Tibial nerve (tissue), 3 donors: ENCODE measurements around the gene PTPRT.

Experiments
- POLR2A ChIP-seq, 2 donors: fragments of 450-650 bp; IDR thresholded peaks; one replicate each; pipeline ENCODE4 v1.6.1; 2017; ENCODE audit warnings: antibody characterized with exemption in 2 of 2, mild to moderate bottlenecking in 2 of 2, moderate library complexity in 2 of 2
- TF ChIP-seq, protein P1 (sequence below), 5 experiments: fragments of 200-600 bp in 3 of 5; fragments of 450-650 bp in 2 of 5; sonication (generic) in 3 of 5; IDR thresholded peaks; one replicate each; pipeline ENCODE4 v1.5.1; 2016 to 2019; ENCODE audit warnings: antibody characterized with exemption in 5 of 5, mild to moderate bottlenecking in 3 of 5, moderate library complexity in 2 of 5

GRCh38 chr20:42067596-42067995, 1122.1 kb downstream of the PTPRT start:
- TF ChIP-seq, protein P1, sequence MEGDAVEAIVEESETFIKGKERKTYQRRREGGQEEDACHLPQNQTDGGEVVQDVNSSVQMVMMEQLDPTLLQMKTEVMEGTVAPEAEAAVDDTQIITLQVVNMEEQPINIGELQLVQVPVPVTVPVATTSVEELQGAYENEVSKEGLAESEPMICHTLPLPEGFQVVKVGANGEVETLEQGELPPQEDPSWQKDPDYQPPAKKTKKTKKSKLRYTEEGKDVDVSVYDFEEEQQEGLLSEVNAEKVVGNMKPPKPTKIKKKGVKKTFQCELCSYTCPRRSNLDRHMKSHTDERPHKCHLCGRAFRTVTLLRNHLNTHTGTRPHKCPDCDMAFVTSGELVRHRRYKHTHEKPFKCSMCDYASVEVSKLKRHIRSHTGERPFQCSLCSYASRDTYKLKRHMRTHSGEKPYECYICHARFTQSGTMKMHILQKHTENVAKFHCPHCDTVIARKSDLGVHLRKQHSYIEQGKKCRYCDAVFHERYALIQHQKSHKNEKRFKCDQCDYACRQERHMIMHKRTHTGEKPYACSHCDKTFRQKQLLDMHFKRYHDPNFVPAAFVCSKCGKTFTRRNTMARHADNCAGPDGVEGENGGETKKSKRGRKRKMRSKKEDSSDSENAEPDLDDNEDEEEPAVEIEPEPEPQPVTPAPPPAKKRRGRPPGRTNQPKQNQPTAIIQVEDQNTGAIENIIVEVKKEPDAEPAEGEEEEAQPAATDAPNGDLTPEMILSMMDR (IDR thresholded peaks at IDR 0.05): no peak
- TF ChIP-seq POLR2A (IDR thresholded peaks at IDR 0.05): no peak
